SJCRH30 (cell line): ENCODE data around the gene CHPF. TPM values are rescaled to one million over a fixed set of nuclear protein-coding genes. Genes with fewer than 3 reads are reported as not detected.
A peak's percentile ranks its signal among the peaks of the same experiment; 100 is the strongest.

Source experiments
- DNase-seq, 2 experiments: peaks; one replicate each; pipeline ENCODE4 v3.0.0-alpha.2; 2015 to 2020
- H3K27ac ChIP-seq: fragments of 250-450 bp; sonication (Bioruptor Pico); 2 replicates; pipeline ENCODE4 v1.5.1; 2020; ENCODE audit warnings: mild to moderate bottlenecking, moderate library complexity
- H3K27me3 ChIP-seq: fragments of 250-450 bp; sonication (Bioruptor Pico); 2 replicates; pipeline ENCODE4 v1.5.1; 2020; ENCODE audit warnings: mild to moderate bottlenecking, moderate library complexity
- H3K36me3 ChIP-seq: fragments of 250-450 bp; sonication (Bioruptor Pico); 2 replicates; pipeline ENCODE4 v1.5.1; 2020; ENCODE audit warnings: mild to moderate bottlenecking, moderate library complexity
- H3K4me1 ChIP-seq: fragments of 250-450 bp; sonication (Bioruptor Pico); 2 replicates; pipeline ENCODE4 v1.5.1; 2020; ENCODE audit warnings: mild to moderate bottlenecking, moderate library complexity
- H3K4me3 ChIP-seq: fragments of 250-450 bp; sonication (Bioruptor Pico); 2 replicates; pipeline ENCODE4 v1.5.1; 2020; ENCODE audit warnings: mild to moderate bottlenecking, moderate library complexity
- H3K9me3 ChIP-seq: fragments of 250-450 bp; sonication (Bioruptor Pico); replicated peaks from 2 replicates; pipeline ENCODE4 v1.5.1; 2020; ENCODE audit warnings: mild to moderate bottlenecking, moderate library complexity
- total RNA-seq: library from RNA; depleted of rRNA; stranded (reverse); fragments of >200 nt; shearing (Covaris generic); gene quantifications from 2 replicates; pipeline ENCODE4 v1.2.3, GENCODE V29; 2014

CHPF gene
- total RNA-seq, 1 experiment from 2014 or later, result 41.8 TPM

- peaks cover 13% of the 10 kb centered on the region for H3K4me1 ChIP-seq
- H3K27ac ChIP-seq, result no peak overlapping the region
- H3K27me3 ChIP-seq, result peaks cover 4% of the 10 kb centered on the region; the same call in 1 of the 2 replicates
- no peak overlapping the region for H3K4me3 ChIP-seq
- peaks cover 6% of the 10 kb centered on the region; the same call in 1 of the 2 replicates for H3K36me3 ChIP-seq
- H3K9me3 ChIP-seq, result no peaks in the 10 kb centered on the region
- DNase-seq, result no peak
These were observed 6.6 kb downstream of the CHPF start for GRCh38 chr2:219536967-219537366.

GRCh38 chr2:219536425-219536824 lies 7.2 kb downstream of the CHPF start:
- H3K4me3 ChIP-seq, result no peak overlapping the region
- H3K27me3 ChIP-seq, result peaks cover 4% of the 10 kb centered on the region; the same call in 1 of the 2 replicates
- no peaks in the 10 kb centered on the region for H3K9me3 ChIP-seq
- DNase-seq, result no peak
- no peak overlapping the region for H3K27ac ChIP-seq
- H3K4me1 ChIP-seq, result peaks cover 13% of the 10 kb centered on the region
- H3K36me3 ChIP-seq, result peaks cover 6% of the 10 kb centered on the region; the same call in 1 of the 2 replicates

GRCh38 chr2:219533930-219534661 lies 9.5 kb downstream of the CHPF start:
- no peak overlapping the region for H3K4me3 ChIP-seq
- DNase-seq, result no peak
- H3K27ac ChIP-seq, result no peak overlapping the region
- H3K36me3 ChIP-seq, result no peaks in the 10 kb centered on the region
- peaks cover 14% of the 10 kb centered on the region; the same call in 1 of the 2 replicates for H3K27me3 ChIP-seq
- peaks cover 18% of the 10 kb centered on the region for H3K4me1 ChIP-seq
- no peaks in the 10 kb centered on the region for H3K9me3 ChIP-seq

GRCh38 chr2:219532378-219532649 lies 11.3 kb downstream of the CHPF start:
- peaks cover 25% of the 10 kb centered on the region for H3K27me3 ChIP-seq
- no peak overlapping the region for H3K27ac ChIP-seq
- no peaks in the 10 kb centered on the region for H3K9me3 ChIP-seq
- H3K36me3 ChIP-seq, result no peaks in the 10 kb centered on the region
- no peak overlapping the region for H3K4me3 ChIP-seq
- DNase-seq, result no peak
- peaks cover 7% of the 10 kb centered on the region for H3K4me1 ChIP-seq

GRCh38 chr2:219531639-219532377 lies 11.8 kb downstream of the CHPF start:
- no peaks in the 10 kb centered on the region for H3K36me3 ChIP-seq
- peaks cover 25% of the 10 kb centered on the region for H3K27me3 ChIP-seq
- no peak overlapping the region for H3K27ac ChIP-seq
- H3K4me1 ChIP-seq, result peaks cover 5% of the 10 kb centered on the region; the same call in 1 of the 2 replicates
- DNase-seq, result no peak
- no peaks in the 10 kb centered on the region for H3K9me3 ChIP-seq
- H3K4me3 ChIP-seq, result no peak overlapping the region

- no peak overlapping the region for H3K27ac ChIP-seq
- peaks cover 5% of the 10 kb centered on the region; the same call in 1 of the 2 replicates for H3K4me1 ChIP-seq
- DNase-seq, result peak; percentile 86 to 91
- H3K4me3 ChIP-seq, result no peak overlapping the region
- no peaks in the 10 kb centered on the region for H3K9me3 ChIP-seq
- H3K36me3 ChIP-seq, result no peaks in the 10 kb centered on the region
- H3K27me3 ChIP-seq, result peaks cover 25% of the 10 kb centered on the region
These were observed 13.3 kb downstream of the CHPF start for GRCh38 chr2:219530048-219530963.

- Histone ChIP-seq H3K4me3 (no peak overlapping the region), H3K36me3 (no peaks in the 10 kb centered on the region), H3K27ac (no peak overlapping the region), H3K9me3 (no peaks in the 10 kb centered on the region), H3K4me1 (peaks cover 5% of the 10 kb centered on the region; the same call in 1 of the 2 replicates), H3K27me3 (peaks cover 32% of the 10 kb centered on the region)
- no peak for DNase-seq
These were observed 16.1 kb downstream of the CHPF start for GRCh38 chr2:219527472-219527871.

GRCh38 chr2:219527076-219527394 lies 16.6 kb downstream of the CHPF start:
- Histone ChIP-seq H3K9me3 (no peaks in the 10 kb centered on the region), H3K27ac (no peak overlapping the region), H3K4me3 (no peak overlapping the region), H3K4me1 (peaks cover 6% of the 10 kb centered on the region; the same call in 1 of the 2 replicates), H3K36me3 (no peaks in the 10 kb centered on the region), H3K27me3 (peaks cover 28% of the 10 kb centered on the region)
- no peak for DNase-seq

GRCh38 chr2:219526320-219527075 lies 17.1 kb downstream of the CHPF start:
- DNase-seq, result no peak
- Histone ChIP-seq H3K4me3 (no peak overlapping the region), H3K9me3 (no peaks in the 10 kb centered on the region), H3K36me3 (no peaks in the 10 kb centered on the region), H3K27ac (no peak overlapping the region), H3K27me3 (peaks cover 28% of the 10 kb centered on the region), H3K4me1 (peaks cover 10% of the 10 kb centered on the region)

- no peak for DNase-seq
- Histone ChIP-seq H3K4me1 (peaks cover 17% of the 10 kb centered on the region), H3K27me3 (peaks cover 28% of the 10 kb centered on the region), H3K4me3 (no peak overlapping the region), H3K9me3 (no peaks in the 10 kb centered on the region), H3K27ac (no peak overlapping the region), H3K36me3 (no peaks in the 10 kb centered on the region)
These were observed 17.9 kb downstream of the CHPF start for GRCh38 chr2:219525533-219526232.

- no peaks in the 10 kb centered on the region for H3K36me3 ChIP-seq
- H3K4me3 ChIP-seq, result no peak overlapping the region
- no peak for DNase-seq
- no peak overlapping the region for H3K27ac ChIP-seq
- no peaks in the 10 kb centered on the region for H3K9me3 ChIP-seq
- peaks cover 17% of the 10 kb centered on the region for H3K4me1 ChIP-seq
- H3K27me3 ChIP-seq, result peaks cover 25% of the 10 kb centered on the region
These were observed 18.8 kb downstream of the CHPF start for GRCh38 chr2:219524817-219525216.

- Histone ChIP-seq H3K36me3 (no peaks in the 10 kb centered on the region), H3K4me1 (peaks cover 20% of the 10 kb centered on the region), H3K27ac (no peak overlapping the region), H3K27me3 (peaks cover 8% of the 10 kb centered on the region), H3K9me3 (no peaks in the 10 kb centered on the region), H3K4me3 (no peak overlapping the region)
- no peak for DNase-seq
These were observed 20.5 kb downstream of the CHPF start for GRCh38 chr2:219523031-219523671.
